Glomerular visceral epithelial cell (primary cell): ENCODE data around the gene KHK.
"Not testable (repeated sequence)": the region's sequence is repeated elsewhere in the genome, so short reads cannot be mapped to it uniquely, and the experiment has no call there.

Source experiments
- DNase-seq: peaks from one replicate; pipeline ENCODE4 v3.0.0-alpha.2; 2016; ENCODE audit errors: extremely low spot score

The KHK gene

GRCh38 chr2:27059141-27059820 lies 27.3 kb upstream of the KHK start:
- DNase-seq: no peak

GRCh38 chr2:27060323-27060722 lies 26.2 kb upstream of the KHK start:
- no peak for DNase-seq

- DNase-seq: no peak
Measured at GRCh38 chr2:27065128-27065527, 21.4 kb upstream of the KHK start.

- DNase-seq: no peak
Measured at GRCh38 chr2:27067385-27067784, 19.2 kb upstream of the KHK start.

GRCh38 chr2:27069436-27069835 lies 17.1 kb upstream of the KHK start:
- DNase-seq: no peak

- no peak for DNase-seq
Measured at GRCh38 chr2:27069961-27070618, 16.5 kb upstream of the KHK start.

- no peak for DNase-seq
Measured at GRCh38 chr2:27070653-27071276, 15.8 kb upstream of the KHK start.

- DNase-seq: peak; percentile 88
Measured at GRCh38 chr2:27071277-27071989, 15.1 kb upstream of the KHK start, which contains the start of gene OST4. TSS of gene OST4 (minus strand) at chr2:27071654.

- DNase-seq: no peak
Measured at GRCh38 chr2:27071990-27072830, 14.4 kb upstream of the KHK start.

GRCh38 chr2:27072920-27073319 lies 13.7 kb upstream of the KHK start:
- DNase-seq: no peak

- DNase-seq: no peak
Measured at GRCh38 chr2:27073782-27074181, 12.8 kb upstream of the KHK start.

- DNase-seq: no peak
Measured at GRCh38 chr2:27074738-27075565, 11.6 kb upstream of the KHK start.

GRCh38 chr2:27075566-27075871 lies 11.1 kb upstream of the KHK start:
- DNase-seq: not testable (repeated sequence)

GRCh38 chr2:27076323-27076722 lies 10.2 kb upstream of the KHK start:
- no peak for DNase-seq

- DNase-seq: no peak
Measured at GRCh38 chr2:27077231-27077630, 9.3 kb upstream of the KHK start.

- DNase-seq: no peak
Measured at GRCh38 chr2:27078267-27079194, 8.0 kb upstream of the KHK start, which contains the start of gene EMILIN1. TSS of gene EMILIN1 (plus strand) at chr2:27078615. CDS start at chr2:27079066, 451 bp downstream.

GRCh38 chr2:27079233-27080139 lies 7.1 kb upstream of the KHK start:
- no peak for DNase-seq

GRCh38 chr2:27080140-27080469 lies 6.5 kb upstream of the KHK start:
- DNase-seq: no peak

GRCh38 chr2:27080603-27080936 lies 6.0 kb upstream of the KHK start:
- no peak for DNase-seq
